GM21529 (cell line): ENCODE data around the gene MRPL49.
A peak's percentile ranks its signal among the peaks of the same experiment; 100 is the strongest.
"Not testable (repeated sequence)": the region's sequence is repeated elsewhere in the genome, so short reads cannot be mapped to it uniquely, and the experiment has no call there.

Experiments used
- ATAC-seq: cut with Tn5 transposase; IDR thresholded peaks from one replicate; pipeline ENCODE4 v1.9.1; 2021; ENCODE audit not compliant: unreplicated experiment

Gene MRPL49

GRCh38 chr11:65132238-65132987 lies 10.3 kb downstream of the MRPL49 start:
- ATAC-seq, result peak; percentile 39

GRCh38 chr11:65132988-65133700 lies 11.0 kb downstream of the MRPL49 start:
- no peak for ATAC-seq

- no peak for ATAC-seq
These were observed 11.6 kb downstream of the MRPL49 start for GRCh38 chr11:65133724-65134123.

GRCh38 chr11:65134240-65134951 lies 12.3 kb downstream of the MRPL49 start, which contains the start of gene SYVN1:
TSS of gene SYVN1 (minus strand) at chr11:65134519. CDS start at chr11:65133601, 918 bp downstream.
- ATAC-seq, result peak; percentile 49

GRCh38 chr11:65134952-65135632 lies 13.0 kb downstream of the MRPL49 start:
- ATAC-seq, result peak; percentile 66

DNA sequence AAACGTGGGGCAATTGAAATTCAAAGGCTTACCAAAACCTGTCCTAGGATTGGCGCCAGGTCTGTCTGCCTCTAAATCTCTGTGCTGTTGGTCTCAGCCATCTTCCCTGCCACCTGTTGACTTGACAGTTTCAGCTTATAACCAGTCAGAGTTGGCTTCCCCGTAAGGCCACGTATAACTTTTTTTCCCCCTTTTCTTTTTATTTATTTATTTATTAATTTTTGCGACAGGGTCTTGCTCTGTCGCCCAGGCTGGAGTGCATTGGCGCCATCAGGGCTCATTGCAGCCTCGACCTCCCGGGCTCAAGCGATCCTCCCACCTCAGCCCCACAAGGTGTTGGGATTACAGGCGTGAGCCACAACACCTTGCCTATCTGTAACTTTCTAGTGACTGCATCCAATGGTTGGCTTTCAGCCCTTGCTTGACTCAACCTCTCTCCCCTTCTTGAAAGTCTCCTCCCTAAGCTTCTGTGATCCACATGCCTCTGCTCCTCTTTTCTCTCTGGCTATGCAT lies 13.6 kb downstream of the MRPL49 start:
- no peak for ATAC-seq

DNA sequence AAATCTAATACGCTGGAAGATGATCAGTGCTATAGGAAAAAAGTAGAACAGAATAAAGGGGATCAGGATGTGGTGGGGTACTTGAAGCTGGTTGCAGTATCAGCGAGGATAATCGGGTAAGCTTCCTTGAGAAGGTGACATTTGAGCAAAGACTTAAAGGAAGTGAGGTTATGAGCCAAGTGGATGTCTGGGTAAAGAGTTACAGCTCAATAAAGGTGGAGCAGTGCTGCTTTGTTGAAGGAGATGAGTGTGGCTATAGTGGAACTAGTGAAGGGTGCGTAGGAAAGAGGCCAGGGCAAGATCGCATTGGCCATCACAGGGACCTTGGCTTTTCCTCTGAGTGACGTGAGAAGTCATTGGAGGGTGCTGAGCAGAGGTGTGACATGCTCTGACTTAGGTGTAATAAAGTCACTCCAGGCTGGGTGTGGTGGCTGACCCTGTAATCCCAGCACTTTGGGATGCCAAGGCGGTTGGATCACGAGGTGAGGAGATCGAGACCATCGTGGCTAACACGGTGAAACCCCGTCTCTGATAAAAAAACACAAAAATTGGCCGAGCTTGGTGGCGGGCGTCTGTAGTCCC lies 14.5 kb downstream of the MRPL49 start:
- ATAC-seq, result no peak

DNA sequence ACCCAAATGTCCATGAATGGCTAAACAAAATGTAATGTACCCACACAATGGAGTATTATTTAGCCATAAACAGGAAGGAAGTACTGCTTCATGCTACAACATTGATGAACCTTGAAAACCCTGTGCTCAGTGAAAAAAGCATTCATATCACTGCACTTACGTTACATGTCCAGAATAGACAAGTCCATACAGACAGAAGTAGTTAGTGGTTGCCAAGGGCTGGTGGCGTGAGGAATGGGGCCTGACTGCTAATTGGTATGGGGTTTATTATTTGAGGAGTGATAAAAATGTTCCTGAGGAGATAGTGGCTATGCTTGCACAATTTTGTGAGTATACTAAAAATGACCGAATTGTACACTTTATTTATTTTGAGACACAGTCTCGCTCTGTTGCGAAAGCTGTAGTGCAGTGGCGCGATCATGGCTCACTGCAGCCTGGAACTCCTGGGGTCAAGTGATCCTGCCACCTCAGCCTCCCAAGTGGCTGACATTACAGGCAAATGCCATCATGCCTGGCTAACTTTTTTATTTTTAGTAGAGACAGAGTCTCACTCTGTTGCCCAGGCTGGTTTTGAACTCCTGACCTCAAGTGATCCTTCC lies 19.9 kb downstream of the MRPL49 start:
- ATAC-seq, result no peak

DNA sequence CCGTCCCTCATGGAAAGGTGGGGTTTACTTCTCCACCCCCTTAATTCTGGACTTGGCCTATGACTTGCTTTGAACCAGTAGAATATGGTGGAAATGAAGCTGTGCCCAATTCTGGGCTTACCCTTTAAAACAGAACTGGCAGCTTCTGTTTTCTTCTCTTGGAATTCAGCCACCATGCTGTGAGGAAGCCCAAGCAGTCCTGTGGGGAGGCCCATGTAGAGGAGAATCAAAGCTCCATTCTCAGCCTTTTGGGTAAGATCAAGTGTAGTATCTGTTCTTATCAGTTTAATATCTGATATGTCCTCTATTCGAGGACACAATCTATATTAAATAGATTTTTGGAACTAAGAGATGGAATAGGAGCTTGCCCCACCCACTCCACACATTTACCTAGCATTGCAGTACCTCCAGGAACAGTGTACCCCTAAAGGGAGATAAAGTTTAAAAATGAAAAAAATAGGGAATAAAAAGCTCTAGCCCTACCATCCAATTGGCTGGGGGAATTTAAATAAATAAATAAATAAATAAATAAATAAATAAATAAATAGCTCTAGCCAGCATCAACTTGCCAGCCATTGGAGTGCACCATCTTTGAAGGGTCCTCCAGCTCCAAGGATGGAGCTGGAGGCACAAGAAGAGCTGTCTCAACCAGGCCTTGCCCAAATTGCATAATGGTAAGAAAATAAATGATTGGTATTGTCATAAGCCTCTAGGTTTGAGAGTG lies 25.4 kb downstream of the MRPL49 start:
- no peak for ATAC-seq

GRCh38 chr11:65148657-65149056 lies 26.5 kb downstream of the MRPL49 start:
- no peak for ATAC-seq

DNA sequence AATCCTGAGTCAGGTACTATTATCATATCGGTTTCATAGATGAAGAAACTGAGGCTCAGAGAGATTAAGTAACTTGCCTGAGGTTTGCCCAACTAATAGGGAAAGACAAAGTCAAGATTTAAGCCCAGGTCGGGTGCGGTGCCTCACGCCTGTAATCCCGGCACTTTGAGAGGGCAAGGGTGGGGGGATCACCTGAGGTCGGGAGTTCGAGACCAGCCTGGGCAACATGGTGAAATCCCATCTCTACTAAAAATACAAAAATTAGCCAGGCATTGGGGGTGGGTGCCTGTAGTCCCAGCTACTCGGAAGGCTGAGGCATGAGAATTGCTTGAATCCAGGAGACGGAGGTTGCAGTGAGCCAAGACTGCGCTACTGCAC lies 28.0 kb downstream of the MRPL49 start:
- ATAC-seq, result not testable (repeated sequence)

DNA sequence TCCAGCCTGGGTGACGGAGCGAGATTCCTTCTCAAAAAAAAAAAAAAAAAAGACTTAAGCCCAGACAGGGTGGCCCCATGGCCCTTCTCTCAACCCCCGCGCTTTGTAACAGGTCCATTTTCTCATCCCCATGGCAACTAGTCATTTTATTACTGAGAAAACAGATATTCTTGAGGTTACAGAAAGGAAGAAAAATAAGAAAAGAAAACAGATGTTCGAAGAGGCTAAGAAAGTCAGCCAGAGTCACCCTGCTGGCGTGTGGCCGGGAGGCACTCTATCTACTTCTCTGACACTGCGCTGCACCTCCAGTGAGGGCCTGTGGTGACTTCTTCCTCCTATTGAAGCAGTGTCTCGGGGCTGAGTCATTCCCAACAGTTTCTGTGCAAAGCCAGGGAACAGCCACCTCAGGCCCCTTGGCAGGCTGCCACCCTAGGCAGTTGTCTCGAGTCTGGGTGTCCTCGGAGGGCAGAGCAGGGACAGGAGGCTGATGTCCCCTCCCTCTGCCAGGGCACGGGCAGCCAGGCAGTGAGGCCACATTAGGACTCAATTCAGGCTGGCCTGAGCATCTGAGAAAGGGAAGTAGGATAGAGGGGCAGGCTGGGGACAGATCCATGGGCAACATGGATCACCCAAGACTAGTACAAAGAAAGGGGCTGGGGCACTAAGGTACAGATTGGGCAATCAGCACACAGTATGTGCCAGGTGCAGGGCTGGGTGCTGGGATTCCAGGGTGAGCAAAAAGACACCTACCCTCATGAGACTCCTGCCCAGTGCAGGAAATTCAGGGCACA lies 28.6 kb downstream of the MRPL49 start:
- ATAC-seq, result no peak

GRCh38 chr11:65151331-65151899 lies 29.3 kb downstream of the MRPL49 start:
- no peak for ATAC-seq

DNA sequence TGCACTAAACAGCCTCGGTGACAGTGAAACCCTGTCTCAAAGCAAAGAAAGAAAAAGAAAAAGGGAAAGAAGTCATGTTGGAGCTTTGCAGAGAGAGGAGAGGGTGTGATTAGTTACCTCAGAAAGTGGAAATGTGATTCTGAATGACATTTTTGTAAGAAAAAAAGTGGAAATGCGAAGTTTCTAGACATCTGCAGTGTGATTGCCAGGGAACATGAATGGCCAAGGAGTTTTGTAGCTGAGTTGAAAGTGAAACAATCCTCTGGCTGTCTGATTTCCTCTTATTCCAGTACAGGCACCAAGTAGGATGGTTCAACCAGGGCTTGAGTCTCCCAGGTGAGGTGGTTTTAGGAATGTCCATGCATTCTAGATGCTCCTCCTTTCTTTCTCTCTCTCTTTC lies 30.0 kb downstream of the MRPL49 start:
- ATAC-seq, result no peak

GRCh38 chr11:65156256-65156655 lies 34.1 kb downstream of the MRPL49 start:
- no peak for ATAC-seq

DNA sequence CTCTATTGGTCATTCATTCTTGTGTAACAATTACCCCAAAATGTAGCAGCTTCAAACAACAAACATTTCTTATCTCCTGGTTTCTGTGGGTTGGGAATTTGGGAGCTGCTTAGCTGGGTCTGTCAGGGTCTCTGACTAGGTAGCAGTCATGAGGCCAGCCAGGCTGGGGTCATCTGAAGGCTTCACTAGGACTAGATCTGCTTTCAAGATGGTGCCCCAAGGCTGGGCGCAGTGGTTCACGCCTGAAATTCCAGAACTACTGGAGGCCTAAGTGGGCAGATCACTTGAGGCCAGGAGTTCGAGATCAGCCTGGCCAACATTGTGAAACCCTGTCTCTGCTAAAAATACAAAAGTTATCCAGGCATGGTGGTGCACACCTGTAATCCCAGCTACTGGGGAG lies 34.8 kb downstream of the MRPL49 start:
- no peak for ATAC-seq

- ATAC-seq, result no peak
These were observed 35.2 kb downstream of the MRPL49 start for GRCh38 chr11:65157336-65157735.

DNA sequence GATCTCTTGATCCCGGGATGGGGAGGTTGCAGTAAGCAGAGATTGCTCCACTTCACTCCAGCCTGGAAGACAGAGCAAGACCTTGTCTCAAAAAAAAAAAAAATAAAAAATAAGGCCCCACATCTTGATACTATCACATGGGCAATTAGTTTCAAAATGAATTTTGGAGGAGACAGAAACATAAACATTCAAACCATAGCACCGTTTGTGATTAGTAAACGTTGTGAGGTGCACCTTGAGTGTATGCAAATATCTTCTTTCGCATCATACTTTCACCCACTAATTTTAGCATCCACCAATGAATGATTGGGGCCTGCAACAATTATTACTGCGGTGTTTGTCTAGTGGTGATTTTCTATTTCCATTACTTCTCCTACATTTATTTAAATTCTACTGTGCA lies 36.9 kb downstream of the MRPL49 start:
- ATAC-seq, result peak; percentile 81
